Measurements from ENCODE around the gene C11orf21.

Gene C11orf21

GRCh38 chr11:2307501-2308331 lies 6.0 kb upstream of the C11orf21 start:
- DNase-seq: no peak

- DNase-seq: no peak
Measured at GRCh38 chr11:2306877-2307500, 5.3 kb upstream of the C11orf21 start.

GRCh38 chr11:2306452-2306823 lies 4.7 kb upstream of the C11orf21 start:
- DNase-seq: no peak

GRCh38 chr11:2305788-2306451 lies 4.2 kb upstream of the C11orf21 start:
- no peak for DNase-seq

GRCh38 chr11:2305140-2305778 lies 3.5 kb upstream of the C11orf21 start:
- peak; percentile 71 for DNase-seq

GRCh38 chr11:2304506-2305139 lies 2.9 kb upstream of the C11orf21 start:
- DNase-seq: no peak

GRCh38 chr11:2303627-2304505 lies 2.1 kb upstream of the C11orf21 start:
- DNase-seq: no peak

- no peak for DNase-seq
Measured at GRCh38 chr11:2302896-2303626, 1.3 kb upstream of the C11orf21 start.

- no peak for DNase-seq
Measured at GRCh38 chr11:2302306-2302895, 683 bp upstream of the C11orf21 start.

GRCh38 chr11:2300936-2301630 lies 635 bp downstream of the C11orf21 start:
- no peak for DNase-seq

GRCh38 chr11:2300290-2300935 lies 1.3 kb downstream of the C11orf21 start:
- DNase-seq: no peak

GRCh38 chr11:2299773-2300172 lies 1.9 kb downstream of the C11orf21 start:
- DNase-seq: no peak

- DNase-seq: no peak
Measured at GRCh38 chr11:2298795-2299761, 2.6 kb downstream of the C11orf21 start.

- DNase-seq: no peak
Measured at GRCh38 chr11:2298131-2298794, 3.5 kb downstream of the C11orf21 start.

- no peak for DNase-seq
Measured at GRCh38 chr11:2297623-2298030, 4.1 kb downstream of the C11orf21 start.

- DNase-seq: no peak
Measured at GRCh38 chr11:2296913-2297622, 4.7 kb downstream of the C11orf21 start.

Measured in CD4-positive, alpha-beta T cell treated with Interleukin-4 for 4 hours (primary cell).